ENCODE data around the gene SAFB2.

DNA sequence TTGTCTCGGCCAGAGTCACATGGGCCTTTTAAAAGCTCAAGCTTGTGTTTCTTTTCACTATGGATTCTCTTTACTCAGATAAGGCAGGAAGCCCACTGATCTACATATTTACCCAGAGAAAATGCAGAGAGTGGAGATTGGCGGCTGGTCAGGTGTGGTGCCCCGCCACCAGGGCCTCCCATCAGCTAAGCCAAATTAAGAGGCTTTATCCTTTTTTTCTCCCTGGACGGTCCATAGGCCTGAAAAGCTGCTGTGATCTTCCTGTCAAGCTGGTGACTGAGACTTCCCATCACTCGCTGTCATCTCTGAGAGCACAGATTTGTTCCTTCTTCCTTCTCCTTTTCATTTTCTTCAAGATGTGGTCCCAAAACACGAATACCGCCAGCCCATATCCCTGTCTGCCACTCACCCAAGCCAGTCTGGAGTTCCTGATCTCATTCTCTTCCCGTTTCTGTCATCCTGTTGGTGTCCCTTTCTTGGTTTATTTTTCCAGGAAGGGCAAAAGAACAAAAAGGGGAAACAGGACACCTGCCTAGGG, 2.2 kb upstream of the SAFB2 start:
- no peak for TF ChIP-seq FOXJ3 (CRISPR knock-in tag; IDR thresholded peaks at IDR 0.05)
- TF ChIP-seq SRSF3 (IDR thresholded peaks at IDR 0.05; ENCODE audit: insufficient read depth, low read length) = no peak
- TF ChIP-seq GABPA (tag; conservative IDR thresholded peaks at IDR 0.05; ENCODE audit: low read depth) = no peak
- TF ChIP-seq ILK (tag; IDR thresholded peaks at IDR 0.05; ENCODE audit: borderline replicate concordance, low read depth) = no peak
- no peak for TF ChIP-seq RAD21 (CRISPR knock-in tag; conservative IDR thresholded peaks at IDR 0.05 in 1 of 2, IDR thresholded peaks at IDR 0.05 in 1 of 2)

All from K562 (cell line).